DND-41 (cell line): ENCODE results near the gene MOBP.

Source experiments
- CTCF ChIP-seq: IDR thresholded peaks from 2 replicates; pipeline ENCODE4 v1.5.1; 2012; ENCODE audit warnings: borderline replicate concordance, low read length, moderate library complexity, mild to moderate bottlenecking; ENCODE audit not compliant: poor library complexity, severe bottlenecking; ENCODE audit errors: extremely low read depth
- EZH2 ChIP-seq: IDR thresholded peaks from 3 replicates; pipeline ENCODE4 v1.6.1; 2012; ENCODE audit warnings: borderline replicate concordance, low read depth, mild to moderate bottlenecking, moderate library complexity, low read length, inconsistent platforms; ENCODE audit not compliant: severe bottlenecking

GRCh38 chr3:39432342-39432741, 35.1 kb upstream of the MOBP start:
- TF ChIP-seq CTCF (no peak), EZH2 (no peak)
